GM23338 (cell line): Measurements from ENCODE around the gene TFPT. TPM values are rescaled to one million over a fixed set of nuclear protein-coding genes. Genes with fewer than 3 reads are reported as not detected.

ENCODE experiments used
- ATAC-seq: fragments of 200-7000 bp; cut with Tn5 transposase; 3 replicates; pipeline ENCODE4 v1.9.1; 2020
- DNase-seq: peaks from one replicate; pipeline ENCODE4 v3.0.0-alpha.2; 2015; ENCODE audit warnings: low spot score
- H2AFZ ChIP-seq: fragments of 200-600 bp; sonication (generic); 2 replicates; pipeline ENCODE4 v1.8.0; 2016; ENCODE audit warnings: antibody characterized with exemption, mild to moderate bottlenecking, moderate library complexity
- H3F3A ChIP-seq: fragments of 200-600 bp; sonication (generic); replicated peaks from 2 replicates; pipeline ENCODE4 v1.8.0; 2017; ENCODE audit warnings: antibody characterized with exemption, mixed run types, low read depth
- H3K27ac ChIP-seq: fragments of 200-600 bp; sonication (generic); 2 replicates; pipeline ENCODE4 v1.6.1; 2016; ENCODE audit warnings: low read depth
- H3K27me3 ChIP-seq: fragments of 200-600 bp; sonication (generic); 2 replicates; pipeline ENCODE4 v1.8.0; 2016; ENCODE audit warnings: mild to moderate bottlenecking, mixed run types, moderate library complexity; ENCODE audit not compliant: insufficient read depth
- H3K36me3 ChIP-seq: fragments of 200-600 bp; sonication (generic); 2 replicates; pipeline ENCODE4 v1.8.0; 2016; ENCODE audit warnings: mild to moderate bottlenecking; ENCODE audit not compliant: insufficient read depth
- H3K4me1 ChIP-seq: fragments of 200-600 bp; sonication (generic); 2 replicates; pipeline ENCODE4 v1.8.0; 2016; ENCODE audit warnings: mild to moderate bottlenecking, moderate library complexity; ENCODE audit not compliant: insufficient read depth
- H3K4me2 ChIP-seq: fragments of 200-600 bp; sonication (generic); 2 replicates; pipeline ENCODE4 v1.7.1; 2017; ENCODE audit warnings: mixed run types
- H3K4me3 ChIP-seq: fragments of 200-600 bp; sonication (generic); 2 replicates; pipeline ENCODE4 v1.6.1; 2016; ENCODE audit warnings: mixed run types
- H3K79me2 ChIP-seq: fragments of 200-600 bp; sonication (generic); replicated peaks from 2 replicates; pipeline ENCODE4 v1.8.0; 2017; ENCODE audit warnings: mild to moderate bottlenecking; ENCODE audit not compliant: insufficient read depth
- H3K9me2 ChIP-seq: fragments of 200-600 bp; sonication (generic); 2 replicates; pipeline ENCODE4 v1.8.0; 2017; ENCODE audit not compliant: insufficient read depth
- H4K20me1 ChIP-seq: fragments of 200-600 bp; sonication (generic); replicated peaks from 2 replicates; pipeline ENCODE4 v1.8.0; 2017; ENCODE audit warnings: mild to moderate bottlenecking; ENCODE audit not compliant: insufficient read depth
- H3K27ac Mint-ChIP-seq: 2 replicates; pipeline ENCODE4 v1.8.0; 2020; ENCODE audit warnings: inconsistent platforms, mild to moderate bottlenecking, moderate library complexity, mixed read lengths
- H3K27me3 Mint-ChIP-seq: 3 replicates; pipeline ENCODE4 v1.8.0; 2022; ENCODE audit warnings: low read depth, mild to moderate bottlenecking, moderate library complexity, mixed read lengths, inconsistent platforms; ENCODE audit not compliant: insufficient read depth, poor library complexity
- H3K36me3 Mint-ChIP-seq: 3 replicates; pipeline ENCODE4 v1.8.0; 2021; ENCODE audit warnings: low read depth, mild to moderate bottlenecking, inconsistent platforms, moderate library complexity, mixed read lengths
- H3K4me1 Mint-ChIP-seq: 3 replicates; pipeline ENCODE4 v1.8.0; 2020; ENCODE audit warnings: mild to moderate bottlenecking, inconsistent platforms, mixed read lengths
- H3K4me3 Mint-ChIP-seq: 3 replicates; pipeline ENCODE4 v1.8.0; 2021; ENCODE audit warnings: moderate library complexity, mild to moderate bottlenecking, inconsistent platforms, mixed read lengths
- H3K9me3 Mint-ChIP-seq: 3 replicates; pipeline ENCODE4 v1.8.0; 2020; ENCODE audit warnings: moderate library complexity, mild to moderate bottlenecking, inconsistent platforms, mixed read lengths
- CREB1 ChIP-seq: fragments of 250-450 bp; sonication (Bioruptor Pico); IDR thresholded peaks from 2 replicates; pipeline ENCODE4 v1.5.0; 2020; ENCODE audit warnings: low read depth, mild to moderate bottlenecking, moderate library complexity
- EZH2 ChIP-seq: fragments of 200-600 bp; sonication (generic); IDR thresholded peaks from one replicate; pipeline ENCODE4 v1.8.0; 2017; ENCODE audit warnings: antibody characterized with exemption, mild to moderate bottlenecking, low read depth; ENCODE audit not compliant: unreplicated experiment
- JUNB ChIP-seq: IDR thresholded peaks from one replicate; pipeline ENCODE4 v1.6.1; 2016; ENCODE audit warnings: antibody characterized with exemption; ENCODE audit not compliant: unreplicated experiment
- NANOG ChIP-seq: IDR thresholded peaks from 2 replicates; pipeline ENCODE4 v1.6.1; 2016; ENCODE audit warnings: antibody characterized with exemption, borderline replicate concordance
- POLR2AphosphoS5 ChIP-seq: IDR thresholded peaks from 2 replicates; pipeline ENCODE4 v1.6.1; 2016; ENCODE audit warnings: antibody characterized with exemption, low read depth
- REST ChIP-seq: IDR thresholded peaks from one replicate; pipeline ENCODE4 v1.6.1; 2018; ENCODE audit warnings: antibody characterized with exemption; ENCODE audit not compliant: unreplicated experiment
- ZNF114 ChIP-seq: fragments of 250-450 bp; sonication (Bioruptor Pico); IDR thresholded peaks from 2 replicates; pipeline ENCODE4 v1.5.0; 2020; ENCODE audit warnings: mild to moderate bottlenecking, moderate library complexity
- ZNF331 ChIP-seq: fragments of 250-450 bp; sonication (Bioruptor Pico); IDR thresholded peaks from 2 replicates; pipeline ENCODE4 v1.5.0; 2020; ENCODE audit warnings: low read depth, mild to moderate bottlenecking, moderate library complexity
- ZNF462 ChIP-seq: fragments of 250-450 bp; sonication (Bioruptor Pico); IDR thresholded peaks from 2 replicates; pipeline ENCODE4 v1.5.0; 2020; ENCODE audit warnings: mild to moderate bottlenecking, moderate library complexity
- polyA plus RNA-seq: library from polyadenylated mRNA; unstranded; fragments of >200 nt; fragmentation: Nextera tagmentation; extraction: Ambion mirVana; gene quantifications from 2 replicates; pipeline ENCODE4 v1.2.1, GENCODE V29; 2016
- total RNA-seq: library from RNA; depleted of rRNA; stranded (reverse); fragments of >200 nt; shearing (Covaris generic); gene quantifications from 2 replicates; pipeline ENCODE4 v1.2.3, GENCODE V29; 2014
- TF ChIP-seq, protein P1 (sequence below), 2 experiments: fragments of 200-600 bp in 1 of 2; sonication (generic) in 1 of 2; conservative IDR thresholded peaks; 2 replicates each; pipeline versions ENCODE4 v1.5.1 to v1.6.1; 2016 to 2017; ENCODE audit warnings: antibody characterized with exemption in 2 of 2, low read depth in 2 of 2, mild to moderate bottlenecking in 2 of 2, moderate library complexity in 1 of 2
- TF ChIP-seq, protein P2 (sequence below): IDR thresholded peaks from 2 replicates; pipeline ENCODE4 v1.6.1; 2016; ENCODE audit warnings: antibody characterized with exemption

TFPT gene
- total and polyA plus RNA-seq, 2 experiments from 2014 or later: 12.0 to 18.3 TPM

GRCh38 chr19:54145541-54146158, 30.2 kb upstream of the TFPT start:
- 0 out of 2 replicates have a peak, but pooled peaks cover 3% of the 10 kb centered on the region for H3F3A ChIP-seq
- H3K9me3 Mint-ChIP-seq: no peaks in the 10 kb centered on the region
- TF ChIP-seq ZNF462 (CRISPR knock-in tag) (no peak), CREB1 (CRISPR knock-in tag) (no peak), POLR2AphosphoS5 (no peak), REST (no peak), ZNF114 (CRISPR knock-in tag) (no peak), JUNB (no peak), EZH2 (no peak), ZNF331 (CRISPR knock-in tag) (no peak), NANOG (no peak)
- TF ChIP-seq, protein P1, sequence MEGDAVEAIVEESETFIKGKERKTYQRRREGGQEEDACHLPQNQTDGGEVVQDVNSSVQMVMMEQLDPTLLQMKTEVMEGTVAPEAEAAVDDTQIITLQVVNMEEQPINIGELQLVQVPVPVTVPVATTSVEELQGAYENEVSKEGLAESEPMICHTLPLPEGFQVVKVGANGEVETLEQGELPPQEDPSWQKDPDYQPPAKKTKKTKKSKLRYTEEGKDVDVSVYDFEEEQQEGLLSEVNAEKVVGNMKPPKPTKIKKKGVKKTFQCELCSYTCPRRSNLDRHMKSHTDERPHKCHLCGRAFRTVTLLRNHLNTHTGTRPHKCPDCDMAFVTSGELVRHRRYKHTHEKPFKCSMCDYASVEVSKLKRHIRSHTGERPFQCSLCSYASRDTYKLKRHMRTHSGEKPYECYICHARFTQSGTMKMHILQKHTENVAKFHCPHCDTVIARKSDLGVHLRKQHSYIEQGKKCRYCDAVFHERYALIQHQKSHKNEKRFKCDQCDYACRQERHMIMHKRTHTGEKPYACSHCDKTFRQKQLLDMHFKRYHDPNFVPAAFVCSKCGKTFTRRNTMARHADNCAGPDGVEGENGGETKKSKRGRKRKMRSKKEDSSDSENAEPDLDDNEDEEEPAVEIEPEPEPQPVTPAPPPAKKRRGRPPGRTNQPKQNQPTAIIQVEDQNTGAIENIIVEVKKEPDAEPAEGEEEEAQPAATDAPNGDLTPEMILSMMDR (conservative IDR thresholded peaks at IDR 0.05; ENCODE audit: low read depth in 2 of 2): no peak
- TF ChIP-seq, protein P2, sequence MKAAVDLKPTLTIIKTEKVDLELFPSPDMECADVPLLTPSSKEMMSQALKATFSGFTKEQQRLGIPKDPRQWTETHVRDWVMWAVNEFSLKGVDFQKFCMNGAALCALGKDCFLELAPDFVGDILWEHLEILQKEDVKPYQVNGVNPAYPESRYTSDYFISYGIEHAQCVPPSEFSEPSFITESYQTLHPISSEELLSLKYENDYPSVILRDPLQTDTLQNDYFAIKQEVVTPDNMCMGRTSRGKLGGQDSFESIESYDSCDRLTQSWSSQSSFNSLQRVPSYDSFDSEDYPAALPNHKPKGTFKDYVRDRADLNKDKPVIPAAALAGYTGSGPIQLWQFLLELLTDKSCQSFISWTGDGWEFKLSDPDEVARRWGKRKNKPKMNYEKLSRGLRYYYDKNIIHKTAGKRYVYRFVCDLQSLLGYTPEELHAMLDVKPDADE: no peak
- no peak for ATAC-seq
- H3K27me3 ChIP-seq: no peaks in the 10 kb centered on the region
- peaks cover 25% of the 10 kb centered on the region for H3K79me2 ChIP-seq
- H3K36me3 Mint-ChIP-seq: peaks cover 80% of the 10 kb centered on the region
- H3K27ac ChIP-seq: no peak overlapping the region
- peaks cover 3% of the 10 kb centered on the region for H3K4me1 Mint-ChIP-seq
- DNase-seq: no peak
- no peaks in the 10 kb centered on the region for H3K4me1 ChIP-seq
- H3K9me2 ChIP-seq: no peaks in the 10 kb centered on the region
- H4K20me1 ChIP-seq: peaks cover 36% of the 10 kb centered on the region
- no peak overlapping the region for H3K4me2 ChIP-seq
- H3K36me3 ChIP-seq: peaks cover 29% of the 10 kb centered on the region
- no peak overlapping the region for H3K4me3 Mint-ChIP-seq
- H3K27me3 Mint-ChIP-seq: peaks cover 16% of the 10 kb centered on the region
- H3K27ac Mint-ChIP-seq: no peak overlapping the region
- no peak overlapping the region for H2AFZ ChIP-seq
- H3K4me3 ChIP-seq: no peak overlapping the region
